Mesendoderm (in vitro differentiated cells): ENCODE measurements around the gene CALCOCO1.

ENCODE experiments used
- DNase-seq: peaks from one replicate; pipeline ENCODE4 v3.0.0; 2013
- H2AK5ac ChIP-seq: 2 replicates; pipeline ENCODE4 v1.6.1; 2013; ENCODE audit warnings: low read length, inconsistent platforms
- H2BK120ac ChIP-seq: 2 replicates; pipeline ENCODE4 v1.6.1; 2013; ENCODE audit warnings: low read depth, mild to moderate bottlenecking, low read length, moderate library complexity, mixed read lengths
- H2BK15ac ChIP-seq: replicated peaks from 2 replicates; pipeline ENCODE4 v1.6.1; 2013; ENCODE audit warnings: low read depth, mild to moderate bottlenecking, moderate library complexity
- H2BK5ac ChIP-seq: 2 replicates; pipeline ENCODE4 v1.6.1; 2013; ENCODE audit warnings: low read length, inconsistent platforms
- H3K18ac ChIP-seq: 2 replicates; pipeline ENCODE4 v1.6.1; 2013; ENCODE audit warnings: mild to moderate bottlenecking, low read length, mixed read lengths
- H3K23ac ChIP-seq: one replicate; pipeline ENCODE4 v1.6.1; 2013; ENCODE audit warnings: low read length
- H3K27ac ChIP-seq: 2 replicates; pipeline ENCODE4 v1.5.1; 2013; ENCODE audit warnings: low read depth, mild to moderate bottlenecking, inconsistent platforms, low read length, moderate library complexity
- H3K27me3 ChIP-seq: 2 replicates; pipeline ENCODE4 v1.6.1; 2013; ENCODE audit warnings: low read length, control low read depth, mild to moderate bottlenecking, inconsistent platforms; ENCODE audit not compliant: insufficient read depth, poor library complexity
- H3K36me3 ChIP-seq: 2 replicates; pipeline ENCODE4 v1.6.1; 2013; ENCODE audit warnings: low read length, inconsistent platforms; ENCODE audit not compliant: control insufficient read depth, insufficient read depth
- H3K4ac ChIP-seq: one replicate; pipeline ENCODE4 v1.6.1; 2013; ENCODE audit warnings: low read depth, mild to moderate bottlenecking, low read length, moderate library complexity
- H3K4me1 ChIP-seq: 2 replicates; pipeline ENCODE4 v1.6.1; 2013; ENCODE audit warnings: low read depth, low read length, inconsistent platforms; ENCODE audit not compliant: control insufficient read depth
- H3K4me2 ChIP-seq: 2 replicates; pipeline ENCODE4 v1.6.1; 2013; ENCODE audit warnings: low read length
- H3K4me3 ChIP-seq: 2 replicates; pipeline ENCODE4 v1.5.1; 2013; ENCODE audit warnings: mild to moderate bottlenecking, low read length
- H3K56ac ChIP-seq: one replicate; pipeline ENCODE4 v1.6.1; 2013; ENCODE audit warnings: low read length
- H3K79me1 ChIP-seq: 2 replicates; pipeline ENCODE4 v1.6.1; 2013; ENCODE audit warnings: low read length, inconsistent platforms
- H3K79me2 ChIP-seq: 2 replicates; pipeline ENCODE4 v1.6.1; 2013; ENCODE audit warnings: mild to moderate bottlenecking, low read length; ENCODE audit not compliant: control insufficient read depth, insufficient read depth
- H3K9ac ChIP-seq: 2 replicates; pipeline ENCODE4 v1.6.1; 2013; ENCODE audit warnings: low read length, inconsistent platforms
- H4K5ac ChIP-seq: one replicate; pipeline ENCODE4 v1.6.1; 2013; ENCODE audit warnings: low read length
- H4K8ac ChIP-seq: one replicate; pipeline ENCODE4 v1.6.1; 2013; ENCODE audit warnings: low read depth, mild to moderate bottlenecking, control low read depth, low read length, moderate library complexity
- WGBS: extraction: QIAGEN DNeasy Blood & Tissue Kit; methylation state at CpG from one replicate; pipeline ENCODE4 v1.1.7; 2013; ENCODE audit warnings: low lambda C conversion rate, missing lambda C conversion rate; ENCODE audit not compliant: insufficient coverage; ENCODE audit errors: extremely low coverage; 5-methylcytosine and 5-hydroxymethylcytosine counted together

Gene CALCOCO1

GRCh38 chr12:53726946-53727309 is 324 bp downstream of the CALCOCO1 start:
- WGBS: no CpG with 5 or more reads among the region's 15 CpGs
- Histone ChIP-seq H3K9ac (peak overlapping the region; percentile 69), H3K4me3 (peak overlapping the region; percentile 73), H2BK120ac (no peak overlapping the region), H3K79me2 (no peaks in the 10 kb centered on the region), H3K18ac (no peak overlapping the region), H2AK5ac (no peak overlapping the region), H3K4me1 (peaks cover 2% of the 10 kb centered on the region), H3K4ac (no peak overlapping the region), H3K27me3 (no peaks in the 10 kb centered on the region), H3K36me3 (no peaks in the 10 kb centered on the region), H4K8ac (no peak overlapping the region), H2BK5ac (no peak overlapping the region), H4K5ac (no peak overlapping the region), H3K23ac (no peak overlapping the region), H2BK15ac (no peak overlapping the region), H3K79me1 (no peaks in the 10 kb centered on the region), H3K56ac (peak overlapping the region; percentile 53), H3K4me2 (peak overlapping the region; percentile 87), H3K27ac (no peak overlapping the region)
- DNase-seq: no peak

GRCh38 chr12:53726341-53726740 is 911 bp downstream of the CALCOCO1 start:
- no peak overlapping the region for H3K4me2 ChIP-seq

GRCh38 chr12:53725824-53726223 is 1.4 kb downstream of the CALCOCO1 start:
- Histone ChIP-seq H3K36me3 (no peaks in the 10 kb centered on the region), H3K79me2 (no peaks in the 10 kb centered on the region), H4K5ac (no peak overlapping the region), H4K8ac (no peak overlapping the region), H2BK5ac (no peak overlapping the region), H3K18ac (no peak overlapping the region), H2BK15ac (no peak overlapping the region), H2BK120ac (no peak overlapping the region), H3K27me3 (no peaks in the 10 kb centered on the region), H3K9ac (no peak overlapping the region), H3K4me2 (no peak overlapping the region), H3K23ac (no peak overlapping the region), H3K4me3 (no peak overlapping the region), H3K4me1 (peaks cover 2% of the 10 kb centered on the region), H2AK5ac (no peak overlapping the region), H3K79me1 (no peaks in the 10 kb centered on the region), H3K4ac (no peak overlapping the region), H3K56ac (no peak overlapping the region), H3K27ac (no peak overlapping the region)
- no CpG with 5 or more reads among the region's 4 CpGs for WGBS
- DNase-seq: no peak

More at GRCh38 chr12:53726341-53726740, 911 bp downstream of the CALCOCO1 start:
- H2BK15ac ChIP-seq: no peak overlapping the region
- H2BK120ac ChIP-seq: no peak overlapping the region
- H4K8ac ChIP-seq: no peak overlapping the region
- no peak overlapping the region for H3K9ac ChIP-seq
- no peak overlapping the region for H3K4me3 ChIP-seq
- H3K27ac ChIP-seq: no peak overlapping the region
- no CpG with 5 or more reads among the region's 2 CpGs for WGBS
- no peak overlapping the region for H2AK5ac ChIP-seq
- no peak overlapping the region for H3K4ac ChIP-seq
- H3K79me1 ChIP-seq: no peaks in the 10 kb centered on the region
- peaks cover 2% of the 10 kb centered on the region for H3K4me1 ChIP-seq
- H4K5ac ChIP-seq: no peak overlapping the region
- no peak overlapping the region for H3K18ac ChIP-seq
- H3K79me2 ChIP-seq: no peaks in the 10 kb centered on the region
- DNase-seq: no peak
- no peak overlapping the region for H2BK5ac ChIP-seq
- H3K23ac ChIP-seq: no peak overlapping the region
- H3K56ac ChIP-seq: no peak overlapping the region
- H3K27me3 ChIP-seq: no peaks in the 10 kb centered on the region
- no peaks in the 10 kb centered on the region for H3K36me3 ChIP-seq

- no peak for DNase-seq
- Histone ChIP-seq H3K56ac (no peak overlapping the region), H3K23ac (no peak overlapping the region), H3K18ac (no peak overlapping the region), H3K9ac (no peak overlapping the region), H4K8ac (no peak overlapping the region), H3K79me1 (no peaks in the 10 kb centered on the region), H2BK120ac (no peak overlapping the region), H3K79me2 (no peaks in the 10 kb centered on the region), H3K4me3 (no peak overlapping the region), H3K27me3 (no peaks in the 10 kb centered on the region), H3K27ac (no peak overlapping the region), H2BK15ac (no peak overlapping the region), H3K4me1 (peaks cover 2% of the 10 kb centered on the region), H4K5ac (no peak overlapping the region), H2AK5ac (no peak overlapping the region), H2BK5ac (no peak overlapping the region), H3K4ac (no peak overlapping the region), H3K36me3 (no peaks in the 10 kb centered on the region), H3K4me2 (no peak overlapping the region)
- no CpG with 5 or more reads among the region's 3 CpGs for WGBS
Measured at GRCh38 chr12:53722450-53723041, 4.7 kb downstream of the CALCOCO1 start.

GRCh38 chr12:53720946-53721345 is 6.3 kb downstream of the CALCOCO1 start:
- H3K36me3 ChIP-seq: no peaks in the 10 kb centered on the region

GRCh38 chr12:53719649-53720048 is 7.6 kb downstream of the CALCOCO1 start:
- H3K9ac ChIP-seq: no peak overlapping the region
- no peak overlapping the region for H3K4ac ChIP-seq
- no peak overlapping the region for H3K56ac ChIP-seq
- H4K5ac ChIP-seq: no peak overlapping the region
- H3K27me3 ChIP-seq: no peaks in the 10 kb centered on the region
- no peaks in the 10 kb centered on the region for H3K79me2 ChIP-seq
- WGBS: no CpG with 5 or more reads among the region's 2 CpGs
- H3K18ac ChIP-seq: no peak overlapping the region
- H2BK5ac ChIP-seq: no peak overlapping the region
- H4K8ac ChIP-seq: no peak overlapping the region
- no peak overlapping the region for H2BK120ac ChIP-seq
- DNase-seq: peak; percentile 68
- H3K79me1 ChIP-seq: no peaks in the 10 kb centered on the region
- no peaks in the 10 kb centered on the region for H3K4me1 ChIP-seq
- H3K27ac ChIP-seq: no peak overlapping the region
- H2AK5ac ChIP-seq: no peak overlapping the region
- H3K23ac ChIP-seq: no peak overlapping the region
- H2BK15ac ChIP-seq: no peak overlapping the region
- no peaks in the 10 kb centered on the region for H3K36me3 ChIP-seq
- no peak overlapping the region for H3K4me3 ChIP-seq
- H3K4me2 ChIP-seq: no peak overlapping the region

More at GRCh38 chr12:53720946-53721345, 6.3 kb downstream of the CALCOCO1 start:
- WGBS: no CpG with 5 or more reads among the region's 1 CpG
- H4K8ac ChIP-seq: no peak overlapping the region
- no peak overlapping the region for H2BK5ac ChIP-seq
- no peak overlapping the region for H2BK15ac ChIP-seq
- H3K4me3 ChIP-seq: no peak overlapping the region
- no peak overlapping the region for H3K18ac ChIP-seq
- no peak for DNase-seq
- no peak overlapping the region for H2BK120ac ChIP-seq
- H3K9ac ChIP-seq: no peak overlapping the region
- no peak overlapping the region for H3K27ac ChIP-seq
- H3K79me2 ChIP-seq: no peaks in the 10 kb centered on the region
- no peaks in the 10 kb centered on the region for H3K4me1 ChIP-seq
- H3K79me1 ChIP-seq: no peaks in the 10 kb centered on the region
- no peak overlapping the region for H3K4ac ChIP-seq
- no peak overlapping the region for H3K56ac ChIP-seq
- no peak overlapping the region for H2AK5ac ChIP-seq
- H3K23ac ChIP-seq: no peak overlapping the region
- H3K27me3 ChIP-seq: no peaks in the 10 kb centered on the region
- no peak overlapping the region for H3K4me2 ChIP-seq
- H4K5ac ChIP-seq: no peak overlapping the region
